ENCODE measurements around the gene CARM1.
"Not testable (repeated sequence)": the region's sequence is repeated elsewhere in the genome, so short reads cannot be mapped to it uniquely, and the experiment has no call there.

Gene CARM1

DNA sequence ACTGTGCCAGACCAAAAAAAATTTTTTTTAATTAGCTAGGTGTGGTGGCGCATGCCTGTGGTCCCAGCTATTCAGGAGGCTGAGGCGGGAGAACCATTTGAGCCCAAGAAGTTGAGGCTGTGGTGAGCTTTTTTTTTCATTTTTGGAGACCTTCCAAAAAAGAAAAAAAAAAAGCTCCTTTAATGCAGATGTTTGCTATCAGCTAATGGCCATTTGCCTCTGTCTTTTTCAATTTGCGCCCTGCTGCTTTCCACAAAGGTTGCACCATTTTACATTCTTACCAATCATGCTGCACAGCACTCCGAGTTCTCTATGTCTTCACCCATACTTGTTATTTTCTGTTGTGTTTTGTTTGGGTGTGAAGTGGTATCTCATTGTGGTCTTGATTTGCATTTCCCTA, 73.9 kb downstream of the CARM1 start:
- TF ChIP-seq CTCF (IDR thresholded peaks at IDR 0.05; ENCODE audit: unreplicated experiment in 3 of 3), result no peak
- H3K4me1 Mint-ChIP-seq, result peaks cover 9% of the 10 kb centered on the region
- H3K27ac Mint-ChIP-seq, result no peak overlapping the region
- H3K4me3 Mint-ChIP-seq, result no peak overlapping the region
- H3K36me3 Mint-ChIP-seq (ENCODE audit: low read depth), result no peaks in the 10 kb centered on the region
- no peaks in the 10 kb centered on the region for H3K9me3 Mint-ChIP-seq
- no peaks in the 10 kb centered on the region for H3K27me3 Mint-ChIP-seq (ENCODE audit: low read depth)

- H3K4me3 Mint-ChIP-seq, result no peak overlapping the region
These were observed 75.8 kb downstream of the CARM1 start for GRCh38 chr19:10946958-10947657.

GRCh38 chr19:10952809-10953208, 81.5 kb downstream of the CARM1 start:
- Mint-ChIP-seq H3K36me3 (ENCODE audit: low read depth) (no peaks in the 10 kb centered on the region), H3K27ac (no peak overlapping the region), H3K9me3 (no peaks in the 10 kb centered on the region), H3K4me3 (no peak overlapping the region), H3K27me3 (ENCODE audit: low read depth) (no peaks in the 10 kb centered on the region), H3K4me1 (no peaks in the 10 kb centered on the region)
- no peak for TF ChIP-seq CTCF (IDR thresholded peaks at IDR 0.05; ENCODE audit: unreplicated experiment in 3 of 3)

More at GRCh38 chr19:10946958-10947657, 75.8 kb downstream of the CARM1 start:
- TF ChIP-seq CTCF (IDR thresholded peaks at IDR 0.05; ENCODE audit: unreplicated experiment in 3 of 3), result no peak
- Mint-ChIP-seq H3K4me1 (peaks cover 6% of the 10 kb centered on the region), H3K27me3 (ENCODE audit: low read depth) (no peaks in the 10 kb centered on the region), H3K36me3 (ENCODE audit: low read depth) (no peaks in the 10 kb centered on the region), H3K9me3 (no peaks in the 10 kb centered on the region), H3K27ac (peak overlapping the region; percentile 38 to 78 (median 59))

DNA sequence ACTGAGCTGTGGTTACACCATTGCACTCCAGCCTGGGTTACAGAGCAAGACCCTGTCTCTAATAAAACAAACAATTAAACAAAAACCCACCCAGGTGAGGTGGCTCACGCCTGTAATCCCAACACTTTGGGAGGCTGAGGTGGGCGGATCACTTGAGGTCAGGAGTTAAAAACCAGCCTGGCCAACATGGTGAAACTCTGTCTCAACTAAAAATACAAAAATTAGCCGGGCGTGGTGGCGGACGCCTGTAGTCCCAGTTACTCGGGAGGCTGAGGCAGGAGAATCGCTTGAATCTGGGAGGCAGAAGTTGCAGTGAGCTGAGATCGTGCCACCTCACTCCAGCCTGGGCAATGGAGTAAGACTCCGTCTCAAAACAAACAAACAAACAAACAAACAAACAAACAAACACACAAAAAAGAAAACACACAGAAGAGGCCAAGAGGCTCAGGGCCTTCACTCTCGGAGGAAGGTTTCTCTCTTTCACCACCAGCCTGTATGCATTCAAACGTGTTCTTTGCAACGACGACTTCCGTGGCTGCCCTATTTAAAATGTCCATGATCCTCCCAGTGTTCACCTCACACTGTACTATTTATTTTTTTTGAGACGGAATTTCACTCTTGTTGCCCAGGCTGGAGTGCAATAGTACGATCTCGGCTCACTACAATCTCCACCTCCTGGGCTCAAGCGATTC, 88.1 kb downstream of the CARM1 start:
- peaks cover 14% of the 10 kb centered on the region for H3K4me1 Mint-ChIP-seq
- H3K36me3 Mint-ChIP-seq (ENCODE audit: low read depth); H3K9me3 Mint-ChIP-seq; H3K27me3 Mint-ChIP-seq (ENCODE audit: low read depth): not testable (repeated sequence)
- H3K4me3 Mint-ChIP-seq, result peak overlapping the region; percentile 87 to 94 (median 94)
- H3K27ac Mint-ChIP-seq, result peak overlapping the region; percentile 89 to 96 (median 95)

DNA sequence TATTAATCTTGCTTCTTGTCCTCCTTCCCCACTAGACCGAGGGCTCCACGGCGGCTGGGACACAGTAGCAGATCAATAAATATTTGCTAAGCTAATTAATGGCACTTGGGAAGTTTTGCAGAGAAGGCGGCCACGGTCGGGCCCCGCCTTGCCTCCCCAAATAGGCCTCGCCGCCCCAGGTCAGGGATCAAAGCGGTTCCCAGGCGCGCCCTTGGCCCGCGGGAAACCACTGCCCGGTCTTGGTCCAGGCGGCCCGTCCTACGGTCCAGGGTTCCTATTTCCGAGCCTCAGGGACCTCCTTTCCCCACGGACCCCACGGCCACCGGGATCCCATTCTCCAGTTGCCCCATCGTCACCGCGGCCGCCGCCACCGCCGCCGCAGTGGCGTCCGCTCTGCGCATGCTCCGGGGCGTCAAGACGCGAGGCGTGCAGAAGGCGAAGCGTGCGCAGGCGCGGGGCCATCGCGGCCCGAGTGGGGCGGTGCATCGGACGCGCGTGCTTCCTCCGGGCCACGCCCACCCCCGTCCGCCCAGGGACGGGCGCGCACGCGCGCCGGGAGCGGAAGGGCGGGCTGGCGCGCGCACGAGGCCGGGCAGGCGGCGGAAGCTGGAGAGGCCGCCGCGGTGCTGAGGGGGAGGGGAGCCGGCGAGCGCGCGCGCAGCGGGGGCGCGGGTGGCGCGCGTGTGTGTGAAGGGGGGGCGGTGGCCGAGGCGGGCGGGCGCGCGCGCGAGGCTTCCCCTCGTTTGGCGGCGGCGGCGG, 89.1 kb downstream of the CARM1 start, which contains the start of gene SMARCA4:
SMARCA4 (plus strand) TSS at position 717 of the 759 bp plus-strand sequence. CDS start 23,122 bp downstream, outside the sequence.
- H3K27me3 Mint-ChIP-seq (ENCODE audit: low read depth), result no peaks in the 10 kb centered on the region
- peaks cover 8% of the 10 kb centered on the region for H3K36me3 Mint-ChIP-seq (ENCODE audit: low read depth)
- H3K4me3 Mint-ChIP-seq, result peak within 1 kb of the TSS; percentile 94 to 98 (median 94)
- TF ChIP-seq CTCF (IDR thresholded peaks at IDR 0.05; ENCODE audit: unreplicated experiment in 3 of 3), result no peak
- H3K4me1 Mint-ChIP-seq, result peaks cover 19% of the 10 kb centered on the region
- H3K9me3 Mint-ChIP-seq, result no peaks in the 10 kb centered on the region
- peak within 1 kb of the TSS; percentile 94 to 97 (median 97) for H3K27ac Mint-ChIP-seq

Measured in nephron (organoid).